Measurements from ENCODE around the gene MACROD1. TPM values are rescaled to one million over a fixed set of nuclear protein-coding genes. Genes with fewer than 3 reads are reported as not detected.

Gene MACROD1
- total and polyA plus RNA-seq, 2 donors (not counting 3 experiments of a cell fraction or from before 2014, with no cell fraction given) = 11.0 to 16.2 TPM

DNA sequence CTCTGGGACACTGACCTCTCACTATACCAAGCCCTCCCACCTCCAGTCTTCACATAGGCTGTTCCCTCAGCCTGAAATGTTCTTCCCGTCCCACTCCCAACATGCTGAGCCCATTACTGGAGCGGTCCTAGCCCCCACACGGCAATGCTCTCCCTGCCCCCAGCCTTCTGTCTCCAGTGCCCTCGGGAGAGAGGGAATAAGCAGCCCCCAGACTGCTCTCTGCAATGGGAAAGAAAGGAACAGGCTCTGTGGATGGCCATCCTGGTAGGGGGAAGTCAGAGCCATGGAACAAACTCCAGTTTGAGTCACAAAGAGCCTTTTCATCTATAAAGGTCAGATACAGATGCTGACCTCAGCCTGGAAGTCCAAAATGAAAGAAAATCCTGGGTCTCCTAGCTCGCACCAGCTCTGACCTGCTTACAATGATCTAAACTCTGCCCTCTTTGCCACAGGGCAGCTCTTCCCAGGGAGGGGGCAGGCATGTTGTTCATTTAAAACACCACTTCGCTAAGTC, 67.5 kb downstream of the MACROD1 start:
- POLR2A ChIA-PET = no interaction called here
- Histone ChIP-seq H3K9ac (replicated peaks; ENCODE audit: extremely low read depth, insufficient read depth, low read length) (no peak overlapping the region), H4K20me1 (replicated peaks; ENCODE audit: control insufficient read depth, extremely low read depth, insufficient read depth, low read length) (no peaks in the 10 kb centered on the region), H3K79me2 (ENCODE audit: control insufficient read depth, insufficient read depth, low read length) (no peaks in the 10 kb centered on the region), H3K9me1 (replicated peaks; ENCODE audit: control insufficient read depth, extremely low read depth, insufficient read depth, low read length) (no peaks in the 10 kb centered on the region), H3K9me3 (replicated peaks; ENCODE audit: control insufficient read depth, insufficient read depth, low read length) (no peaks in the 10 kb centered on the region), H2AFZ (ENCODE audit: low read depth, low read length) (no peak overlapping the region), H3K4me1 (ENCODE audit: control insufficient read depth, extremely low read depth, insufficient read depth, low read length) (peaks cover 15% of the 10 kb centered on the region), H3K4me3 (replicated peaks in 1 of 3; ENCODE audit: insufficient read depth in 1 of 3, low read depth in 1 of 3, low read length in 3 of 3) (no peak overlapping the region), H3K27me3 (ENCODE audit: control insufficient read depth in 2 of 2, insufficient read depth in 2 of 2, low read length in 2 of 2) (no peaks in the 10 kb centered on the region), H3K27ac (ENCODE audit: insufficient read depth, low read depth, low read length) (no peak overlapping the region), H3K4me2 (ENCODE audit: insufficient read depth, low read length) (no peak overlapping the region), H3K36me3 (ENCODE audit: control insufficient read depth in 2 of 2, extremely low read depth in 1 of 2, insufficient read depth in 2 of 2, low read length in 2 of 2) (no peaks in the 10 kb centered on the region)
- CTCF ChIA-PET = interaction anchor here (0.9 to 1.3 kb wide), 2 partner anchors 10 to 11 kb away, joined by 3 to 4 read pairs; no protein-coding TSS in a partner anchor
- intact Hi-C loops (cut with micrococcal nuclease) (no loop called here), dilution Hi-C loops (cut with MboI; ENCODE audit: extremely low pct_ligation_motif_present, low sequenced_read_pairs) (no loop called here)
- TF ChIP-seq POLR2AphosphoS5 (IDR thresholded peaks at IDR 0.05; ENCODE audit: insufficient read depth, low read depth, low read length) (no peak), JUN (IDR thresholded peaks at IDR 0.05; ENCODE audit: borderline replicate concordance, insufficient read depth, insufficient read length, low read depth) (no peak), FOS (IDR thresholded peaks at IDR 0.05; ENCODE audit: borderline replicate concordance, insufficient read depth, low read length) (no peak), MYC (IDR thresholded peaks at IDR 0.05; ENCODE audit: low read depth, low read length) (no peak), POLR2A (IDR thresholded peaks at IDR 0.05; ENCODE audit: low read depth, low read length) (no peak), EZH2 (IDR thresholded peaks at IDR 0.05; ENCODE audit: borderline replicate concordance, low read depth, low read length, severe bottlenecking) (no peak), GATA2 (IDR thresholded peaks at IDR 0.05; ENCODE audit: insufficient read depth, insufficient read length, low read depth, low read length) (no peak)
- TF ChIP-seq, protein P1, sequence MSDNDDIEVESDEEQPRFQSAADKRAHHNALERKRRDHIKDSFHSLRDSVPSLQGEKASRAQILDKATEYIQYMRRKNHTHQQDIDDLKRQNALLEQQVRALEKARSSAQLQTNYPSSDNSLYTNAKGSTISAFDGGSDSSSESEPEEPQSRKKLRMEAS (IDR thresholded peaks at IDR 0.05; ENCODE audit: insufficient read depth, insufficient read length) = no peak
- TF ChIP-seq, protein P2, sequence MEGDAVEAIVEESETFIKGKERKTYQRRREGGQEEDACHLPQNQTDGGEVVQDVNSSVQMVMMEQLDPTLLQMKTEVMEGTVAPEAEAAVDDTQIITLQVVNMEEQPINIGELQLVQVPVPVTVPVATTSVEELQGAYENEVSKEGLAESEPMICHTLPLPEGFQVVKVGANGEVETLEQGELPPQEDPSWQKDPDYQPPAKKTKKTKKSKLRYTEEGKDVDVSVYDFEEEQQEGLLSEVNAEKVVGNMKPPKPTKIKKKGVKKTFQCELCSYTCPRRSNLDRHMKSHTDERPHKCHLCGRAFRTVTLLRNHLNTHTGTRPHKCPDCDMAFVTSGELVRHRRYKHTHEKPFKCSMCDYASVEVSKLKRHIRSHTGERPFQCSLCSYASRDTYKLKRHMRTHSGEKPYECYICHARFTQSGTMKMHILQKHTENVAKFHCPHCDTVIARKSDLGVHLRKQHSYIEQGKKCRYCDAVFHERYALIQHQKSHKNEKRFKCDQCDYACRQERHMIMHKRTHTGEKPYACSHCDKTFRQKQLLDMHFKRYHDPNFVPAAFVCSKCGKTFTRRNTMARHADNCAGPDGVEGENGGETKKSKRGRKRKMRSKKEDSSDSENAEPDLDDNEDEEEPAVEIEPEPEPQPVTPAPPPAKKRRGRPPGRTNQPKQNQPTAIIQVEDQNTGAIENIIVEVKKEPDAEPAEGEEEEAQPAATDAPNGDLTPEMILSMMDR (IDR thresholded peaks at IDR 0.05; ENCODE audit: extremely low read depth in 1 of 2, insufficient read depth in 1 of 2, low read depth in 1 of 2, low read length in 2 of 2) = no peak
- no TSS peak for BruUV-seq (replicated peaks)
- DNase-seq (ENCODE audit: low read depth, low spot score) = no peak
- FAIRE-seq = no peak

Data from endothelial cell of umbilical vein (primary cell).